ENCODE data around the gene ZFP91. TPM values are rescaled to one million over a fixed set of nuclear protein-coding genes. Genes with fewer than 3 reads are reported as not detected.

Gene ZFP91
- total and polyA plus RNA-seq, 9 of the 15 experiments (the other 6 are each of a cell fraction or from before 2014, with no cell fraction given) = 17.6 to 58.3 (median 34.0) TPM

- TF ChIP-seq MAZ (CRISPR knock-in tag; conservative IDR thresholded peaks at IDR 0.05 in 1 of 2, IDR thresholded peaks at IDR 0.05 in 1 of 2) (peak in 1 of 2 experiments; percentile 11; a peak in 2 of 4 replicates), ZNF316 (IDR thresholded peaks at IDR 0.05) (no peak), ZHX1 (conservative IDR thresholded peaks at IDR 0.05; ENCODE audit: low read length) (peak; percentile 96), CBX1 (IDR thresholded peaks at IDR 0.05; ENCODE audit: low read depth) (peak; percentile 64; the same call in 1 of the 2 replicates), KDM4B (IDR thresholded peaks at IDR 0.05; ENCODE audit: borderline replicate concordance in 2 of 2, low read depth in 1 of 2) (no peak), THRB (CRISPR knock-in tag; conservative IDR thresholded peaks at IDR 0.05) (no peak), CREM (IDR thresholded peaks at IDR 0.05; ENCODE audit: low read depth) (peak; percentile 68), ZNF41 (CRISPR knock-in tag; conservative IDR thresholded peaks at IDR 0.05) (no peak), OTX1 (CRISPR knock-in tag; IDR thresholded peaks at IDR 0.05) (peak; percentile 84), RFX7 (CRISPR knock-in tag; IDR thresholded peaks at IDR 0.05) (no peak), XRCC5 (IDR thresholded peaks at IDR 0.05; ENCODE audit: low read depth, low read length) (0 out of 2 replicates have a peak, but pooled peaks have one; percentile 37), NONO (IDR thresholded peaks at IDR 0.05; ENCODE audit: low read depth in 2 of 2, low read length in 1 of 2) (0 out of 4 replicates have a peak, but pooled peaks of 1 of the 2 experiments have one; percentile 19), MYBL2 (IDR thresholded peaks at IDR 0.05; ENCODE audit: low read depth) (peak; percentile 96), MYBL2 (CRISPR knock-in tag; IDR thresholded peaks at IDR 0.05; ENCODE audit: borderline replicate concordance) (no peak), FOXJ2 (tag; IDR thresholded peaks at IDR 0.05) (peak; percentile 14; the same call in 1 of the 2 replicates), YY1 (IDR thresholded peaks at IDR 0.05; ENCODE audit: borderline replicate concordance in 1 of 3, control insufficient read depth in 1 of 3, extremely low read depth in 1 of 3, insufficient read depth in 3 of 3, insufficient read length in 1 of 3, insufficient replicate concordance in 2 of 3, low read depth in 1 of 3, low read length in 2 of 3) (no peak), NR2C1 (IDR thresholded peaks at IDR 0.05) (no peak), NR2C1 (tag; IDR thresholded peaks at IDR 0.05) (peak; percentile 48), KAT2B (IDR thresholded peaks at IDR 0.05; ENCODE audit: low read depth, low read length) (no peak), CBX3 (IDR thresholded peaks at IDR 0.05; ENCODE audit: borderline replicate concordance in 1 of 2, low read length in 2 of 2) (peak in 1 of 2 experiments; percentile 15; a peak in 1 of 3 replicates), BRD9 (IDR thresholded peaks at IDR 0.05; ENCODE audit: low read depth, partially characterized antibody) (peak; percentile 86), ZNF398 (CRISPR knock-in tag; IDR thresholded peaks at IDR 0.05) (no peak)
Observed at GRCh38 chr11:58578635-58579191, at the start of gene ZFP91 (continued).

Data from K562 (cell line).